Non-pigmented ciliary epithelial cell (primary cell): ENCODE measurements around the gene SETD4.

ENCODE experiments used
- DNase-seq: peaks from one replicate; pipeline ENCODE4 v3.0.0-alpha.2; 2010; ENCODE audit warnings: low read depth

Gene SETD4

DNA sequence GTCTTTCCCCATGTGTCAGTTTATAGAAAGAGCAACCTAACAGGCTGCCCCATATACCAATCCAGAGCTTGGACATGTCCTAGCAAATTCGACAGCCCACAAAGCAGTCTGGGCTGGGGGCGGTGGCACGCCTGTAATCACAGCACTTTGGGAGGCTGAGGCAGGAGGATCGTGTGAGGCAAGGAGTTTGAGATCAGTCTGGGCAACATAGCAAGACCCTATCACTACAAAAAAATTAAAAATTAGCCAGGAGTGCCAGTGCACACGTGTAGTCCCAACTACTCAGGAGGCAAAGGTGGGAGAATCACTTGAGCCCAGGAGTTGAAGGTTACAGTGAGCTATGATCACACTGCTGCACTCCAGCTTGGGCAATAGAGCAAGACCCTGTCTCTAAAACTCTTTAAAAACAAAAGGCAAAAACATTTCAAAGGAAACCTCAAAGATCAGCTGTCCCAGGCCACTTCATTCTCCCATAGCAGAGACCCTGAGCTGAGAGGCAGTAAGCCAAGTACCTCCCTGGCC is 54.4 kb downstream of the SETD4 start:
- DNase-seq: no peak

DNA sequence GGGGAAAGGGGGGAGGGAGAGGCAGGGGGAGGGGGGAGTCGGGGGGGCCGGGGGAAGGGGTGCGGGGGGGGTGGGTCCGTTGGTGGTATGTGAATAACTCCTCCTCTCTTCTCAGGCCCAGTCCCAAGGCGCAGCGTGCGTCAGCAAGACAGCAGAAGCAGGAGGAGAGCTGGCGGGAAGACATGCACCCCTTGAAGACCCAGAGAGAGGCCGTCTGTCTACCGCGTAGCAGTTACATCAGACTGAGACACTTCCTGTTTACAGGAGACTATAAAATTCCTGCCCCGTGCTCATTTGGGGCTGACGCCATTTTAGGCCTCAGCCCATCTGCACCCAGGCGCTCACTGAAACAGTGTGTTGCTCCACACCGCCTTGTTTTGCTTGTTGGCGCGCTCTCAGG is 55.3 kb downstream of the SETD4 start:
- no peak for DNase-seq

DNA sequence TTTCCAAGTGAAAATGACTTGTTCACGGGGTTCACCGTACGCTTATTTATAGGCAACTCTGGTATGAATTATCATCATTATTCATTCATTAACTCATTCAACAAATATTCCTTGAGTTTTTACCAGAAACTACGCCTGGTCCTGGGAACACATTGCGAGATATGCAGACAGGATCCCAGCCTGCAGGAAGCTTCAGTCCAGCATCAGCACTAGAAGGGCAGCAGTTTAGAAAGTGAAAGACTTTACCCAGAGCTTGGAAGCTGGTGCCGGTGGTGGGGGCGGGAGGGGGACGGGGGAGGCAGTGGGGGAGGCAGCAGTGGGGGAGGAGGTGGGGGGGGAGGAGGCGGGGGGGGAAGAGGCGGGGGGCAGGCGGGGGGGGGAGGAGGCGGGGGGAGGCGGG is 55.9 kb downstream of the SETD4 start:
- DNase-seq: no peak

DNA sequence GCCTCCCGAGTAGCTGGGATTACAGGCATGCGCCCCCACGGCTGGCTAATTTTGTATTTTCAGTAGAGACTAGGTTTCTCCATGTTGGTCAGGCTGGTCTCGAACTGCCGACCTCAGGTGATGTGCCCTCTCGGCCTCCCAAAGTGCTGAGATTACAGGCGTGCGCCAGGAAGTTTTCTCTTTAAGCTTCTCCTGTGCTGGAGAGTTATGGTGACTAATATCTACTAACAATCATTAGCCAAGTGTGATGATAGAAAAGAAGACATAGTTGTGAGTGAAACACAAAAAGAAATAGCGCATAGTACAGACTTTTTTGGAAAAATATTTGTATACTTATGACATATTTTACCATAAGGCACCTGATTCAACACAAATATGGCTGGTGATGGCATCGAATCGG is 56.5 kb downstream of the SETD4 start:
- DNase-seq: no peak

DNA sequence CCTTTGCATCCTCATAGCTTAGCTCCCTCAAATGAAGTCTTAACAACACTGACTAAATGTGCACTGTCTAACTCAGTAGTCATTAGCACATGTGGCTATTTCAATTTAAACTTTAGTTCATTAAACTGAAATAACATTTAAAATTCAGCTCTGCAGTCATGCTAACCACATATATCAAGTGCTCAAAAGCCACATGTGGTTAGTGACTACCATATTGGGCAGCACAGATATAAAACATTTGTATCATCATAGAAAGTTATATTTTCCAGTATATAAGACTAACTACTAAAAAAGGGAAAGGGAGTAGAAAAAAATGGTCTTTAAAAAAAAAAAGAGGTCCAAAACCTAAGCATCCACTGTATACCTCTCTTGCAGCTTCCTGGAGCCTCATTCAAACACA is 64.1 kb downstream of the SETD4 start:
- DNase-seq: no peak

DNA sequence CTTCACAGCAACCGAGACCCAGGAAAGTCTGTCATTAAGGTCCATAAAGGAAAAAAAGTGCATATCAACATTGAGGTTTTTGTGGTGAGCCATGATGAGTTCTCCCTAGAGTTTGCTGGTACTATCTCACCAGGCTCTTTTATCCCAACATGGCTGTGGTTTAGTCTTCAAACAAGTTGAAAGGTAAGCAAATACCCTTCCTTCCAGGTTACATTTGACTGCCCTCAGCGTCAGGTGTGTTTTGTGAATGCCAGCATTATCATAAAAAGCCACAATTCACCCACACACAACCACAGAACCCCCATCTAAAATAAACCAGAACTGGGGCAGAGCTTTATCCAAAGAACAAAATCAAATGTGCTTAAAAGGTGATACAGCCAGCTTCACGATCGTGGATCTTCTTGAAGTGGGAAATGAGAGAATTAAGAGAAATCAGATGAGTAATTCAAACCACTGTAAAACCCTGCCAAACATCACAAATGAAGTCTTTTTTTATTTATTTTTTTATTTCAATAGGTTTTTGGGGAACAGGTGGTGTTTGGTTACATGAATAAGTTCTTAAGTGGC is 64.7 kb downstream of the SETD4 start:
- DNase-seq: no peak

DNA sequence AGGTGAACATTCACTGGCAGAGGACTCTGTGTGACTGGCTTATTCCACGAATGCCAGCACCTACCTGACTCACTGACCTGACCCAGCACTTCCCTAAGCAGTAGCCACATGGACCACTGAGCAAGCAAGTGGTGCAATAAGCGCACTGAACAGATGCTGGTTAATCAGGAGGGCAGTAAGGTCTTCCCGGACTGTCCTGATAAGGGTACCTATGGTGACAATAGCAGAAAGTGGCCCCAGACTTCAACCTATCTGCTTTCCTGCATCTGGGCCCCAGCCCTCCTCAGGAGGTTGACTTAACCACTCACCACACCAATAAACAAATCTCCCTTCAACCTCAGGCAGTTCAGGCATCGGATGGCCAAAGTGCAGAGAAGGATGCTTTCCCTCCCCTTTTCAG is 65.7 kb downstream of the SETD4 start:
- DNase-seq: no peak

DNA sequence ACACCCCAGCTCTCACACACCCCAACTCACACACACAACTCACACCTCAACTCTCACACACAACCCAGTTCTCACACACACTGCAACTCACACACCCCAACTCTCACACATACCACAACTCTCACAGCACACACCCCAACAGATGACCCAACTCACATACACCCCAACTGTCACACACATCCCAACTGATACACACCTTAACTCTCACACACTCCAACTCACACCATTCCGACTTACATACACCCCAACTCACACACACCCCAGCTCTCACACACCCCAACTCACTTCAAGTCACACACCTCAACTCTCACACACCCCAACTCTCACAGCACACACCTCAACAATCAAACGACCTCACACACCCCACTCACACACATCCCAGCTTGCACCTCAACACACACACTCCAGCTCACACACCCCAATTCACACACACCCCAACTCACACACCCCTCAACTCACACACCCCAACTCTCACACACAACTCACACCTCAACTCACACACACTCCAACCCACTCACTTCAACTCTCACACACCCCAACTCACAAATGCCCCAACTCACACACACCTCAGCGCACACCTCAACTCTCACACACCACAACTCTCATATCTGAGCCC is 66.3 kb downstream of the SETD4 start:
- DNase-seq: no peak

DNA sequence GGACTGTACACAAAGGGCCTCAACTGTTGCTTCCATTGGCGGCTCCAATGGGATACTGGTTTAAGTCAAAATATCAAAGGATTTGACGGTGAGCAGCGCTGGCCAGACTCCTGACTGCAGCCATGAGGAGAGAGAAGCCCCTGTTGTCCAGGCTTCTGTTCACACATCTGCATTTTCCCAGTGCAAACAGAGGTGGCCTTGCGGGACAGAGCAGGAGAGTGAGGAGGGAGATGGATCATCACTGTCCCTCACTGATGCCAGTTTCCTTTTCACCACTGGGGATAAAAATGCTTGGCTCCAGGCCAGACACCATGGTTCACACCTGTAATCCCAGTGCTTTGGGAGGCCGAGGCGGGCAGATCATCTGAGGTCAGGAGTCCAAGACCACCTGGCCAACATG is 69.2 kb downstream of the SETD4 start:
- no peak for DNase-seq

DNA sequence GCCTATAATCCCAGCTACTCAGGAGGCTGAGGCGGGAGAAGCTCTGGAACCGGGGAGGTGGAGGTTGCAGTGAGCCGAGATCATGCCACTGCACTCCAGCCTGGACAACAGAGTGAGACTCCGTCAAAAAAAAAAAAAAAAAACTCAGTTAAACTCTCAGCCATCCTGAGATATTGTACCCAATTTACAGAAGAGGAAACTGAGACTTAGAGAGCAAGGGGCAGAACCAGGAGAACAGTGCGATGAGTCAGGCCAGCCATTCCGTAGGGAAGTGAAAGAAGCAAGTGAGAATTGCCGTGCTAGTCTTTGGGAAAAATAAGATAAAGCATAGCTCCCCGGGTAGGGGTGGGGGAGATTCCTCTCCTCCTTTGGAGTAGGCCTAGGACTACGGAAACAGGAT is 69.7 kb downstream of the SETD4 start:
- no peak for DNase-seq

DNA sequence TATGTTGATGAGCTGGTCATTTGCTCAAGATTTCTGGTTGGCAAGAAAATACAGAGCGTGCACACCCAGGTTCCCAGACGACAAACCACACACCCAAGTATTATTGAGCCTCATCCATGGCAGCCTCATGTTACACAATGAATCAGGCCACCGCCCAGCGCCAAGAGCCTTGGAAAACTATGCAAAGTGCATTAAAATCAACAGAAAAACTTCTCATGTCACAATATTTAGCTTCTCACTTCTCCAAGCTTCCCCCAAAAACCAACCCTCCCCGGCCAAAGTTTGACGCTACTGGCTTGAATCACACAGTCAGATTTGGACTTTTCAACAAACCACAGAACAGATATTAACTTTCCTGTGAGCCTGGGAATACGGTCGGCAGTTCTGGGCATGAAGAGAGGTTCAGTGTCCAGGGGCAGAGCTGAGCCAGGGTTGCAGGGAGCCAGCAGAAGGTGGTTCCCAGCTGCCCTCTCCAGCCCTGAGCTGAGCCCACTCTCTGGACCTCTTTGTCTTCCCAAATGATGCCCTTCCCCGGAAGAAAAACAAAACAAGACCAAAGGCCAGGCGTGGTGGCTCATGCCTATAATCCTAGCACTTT is 71.1 kb downstream of the SETD4 start:
- no peak for DNase-seq

DNA sequence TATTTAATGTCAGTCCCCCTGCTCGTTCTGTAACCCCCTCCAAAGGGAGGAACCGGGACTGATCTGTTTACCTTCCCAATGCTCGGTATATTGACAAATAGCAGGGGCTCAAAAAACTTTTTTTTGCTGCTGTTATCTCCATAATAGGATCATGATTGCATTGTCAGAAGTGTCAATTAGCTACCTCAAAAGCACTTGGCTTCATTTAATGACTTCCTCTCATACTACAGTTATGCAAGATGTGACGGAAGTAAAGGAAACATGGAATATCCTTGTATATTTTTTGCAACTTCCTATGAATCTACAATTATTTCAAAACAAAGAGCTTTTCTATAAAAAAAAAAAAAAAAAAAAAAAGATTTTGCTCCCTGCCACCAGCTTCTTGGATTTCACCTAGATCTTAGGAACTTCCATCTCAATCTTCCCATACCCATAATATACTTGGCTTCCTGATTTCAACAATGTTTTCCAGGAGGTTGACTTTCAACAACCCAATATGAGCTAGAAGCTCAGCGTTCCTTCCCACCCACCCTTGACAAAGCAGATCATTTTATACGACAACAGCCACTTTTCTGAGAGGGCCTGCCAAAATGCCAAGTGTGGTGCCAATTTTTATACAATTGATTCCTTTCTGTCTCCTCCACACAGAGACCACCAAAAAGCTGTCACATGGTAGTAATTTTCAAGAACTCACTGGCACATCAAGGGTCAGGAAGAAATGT is 71.7 kb downstream of the SETD4 start:
- no peak for DNase-seq

DNA sequence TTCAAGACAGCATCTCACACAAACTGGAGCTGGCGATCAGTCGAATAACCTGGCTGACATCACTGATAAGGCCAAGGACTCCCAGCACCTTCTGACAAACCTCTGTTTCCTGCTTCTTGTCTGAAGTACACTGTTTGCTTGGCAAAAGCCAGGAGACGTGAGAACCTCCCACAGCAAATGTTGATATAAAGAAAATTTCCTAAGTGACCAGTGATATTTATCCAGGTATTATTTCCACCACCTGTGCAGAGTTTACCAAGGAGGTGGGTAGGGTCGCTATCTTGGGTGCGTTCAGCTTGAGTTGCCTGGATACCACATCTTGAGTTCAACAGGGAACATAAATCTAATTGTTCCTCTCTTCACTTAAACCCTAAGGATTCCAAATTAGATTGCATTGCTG is 72.9 kb downstream of the SETD4 start:
- no peak for DNase-seq

DNA sequence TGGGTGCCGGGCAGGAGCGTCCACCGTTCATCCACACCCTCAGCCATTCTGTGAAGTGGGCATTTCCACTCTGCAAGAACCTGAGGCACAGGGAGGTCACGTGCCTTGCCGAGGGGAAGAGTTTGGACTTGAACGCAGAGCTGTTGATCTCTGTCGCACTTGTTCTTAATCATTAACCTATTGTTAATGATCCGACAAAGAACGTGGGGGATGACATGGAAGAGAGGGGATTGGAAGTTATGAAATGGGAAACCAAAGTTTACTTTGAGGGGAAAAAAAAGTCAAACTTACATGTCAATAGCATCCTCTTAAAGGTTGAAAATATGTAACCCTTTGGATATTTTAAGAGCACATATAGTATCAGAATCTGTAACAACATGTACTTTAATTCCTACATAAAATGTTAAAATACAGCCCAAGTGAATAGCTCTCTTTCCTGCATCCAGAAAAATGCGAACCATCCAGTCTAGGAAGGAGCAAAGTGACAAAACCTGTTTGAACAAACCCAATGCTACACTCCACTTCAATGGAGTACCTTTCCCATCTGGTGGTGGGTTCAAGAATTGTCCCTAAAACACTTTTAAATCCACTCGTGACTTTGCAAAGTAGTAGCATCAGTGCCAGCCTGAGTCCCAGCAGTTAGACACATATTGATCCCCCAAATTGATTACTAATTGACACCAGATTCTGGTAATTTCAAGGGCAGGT is 75.5 kb downstream of the SETD4 start:
- no peak for DNase-seq
